Neural progenitor cell (in vitro differentiated cells): Measurements from ENCODE around the gene FIBCD1. TPM values are rescaled to one million over a fixed set of nuclear protein-coding genes. Genes with fewer than 3 reads are reported as not detected.

Experiments used
- DNase-seq: peaks from one replicate; pipeline ENCODE4 v3.0.0-alpha.2; 2016; ENCODE audit warnings: low spot score
- H2AFZ ChIP-seq: fragments of 200-600 bp; sonication (generic); replicated peaks from 2 replicates; pipeline ENCODE4 v1.6.1; 2016; ENCODE audit warnings: antibody characterized with exemption
- H3F3A ChIP-seq: fragments of 200-600 bp; sonication (generic); 2 replicates; pipeline ENCODE4 v1.6.1; 2016; ENCODE audit warnings: antibody characterized with exemption, low read depth
- H3K27ac ChIP-seq: fragments of 200-600 bp; sonication (generic); 2 replicates; pipeline ENCODE4 v1.5.1; 2016; ENCODE audit warnings: mild to moderate bottlenecking
- H3K27me3 ChIP-seq: fragments of 200-600 bp; sonication (generic); 2 replicates; pipeline ENCODE4 v1.6.1; 2016; ENCODE audit warnings: mild to moderate bottlenecking, moderate library complexity
- H3K36me3 ChIP-seq: fragments of 200-600 bp; sonication (generic); 2 replicates; pipeline ENCODE4 v1.5.1; 2016
- H3K4me1 ChIP-seq: fragments of 200-600 bp; sonication (generic); 2 replicates; pipeline ENCODE4 v1.6.1; 2016; ENCODE audit warnings: mixed run types
- H3K4me2 ChIP-seq: fragments of 200-600 bp; sonication (generic); 2 replicates; pipeline ENCODE4 v1.6.1; 2016
- H3K4me3 ChIP-seq: fragments of 200-600 bp; sonication (generic); 2 replicates; pipeline ENCODE4 v1.5.1; 2016
- H3K79me2 ChIP-seq: fragments of 200-600 bp; sonication (generic); 2 replicates; pipeline ENCODE4 v1.6.1; 2016; ENCODE audit warnings: low read depth
- H3K9ac ChIP-seq: fragments of 200-600 bp; sonication (generic); 2 replicates; pipeline ENCODE4 v1.6.1; 2016
- H3K9me3 ChIP-seq: fragments of 200-600 bp; sonication (generic); 2 replicates; pipeline ENCODE4 v1.5.1; 2016; ENCODE audit warnings: low read depth
- H4K20me1 ChIP-seq: fragments of 200-600 bp; sonication (generic); 2 replicates; pipeline ENCODE4 v1.6.1; 2016; ENCODE audit warnings: low read depth
- H3K27ac Mint-ChIP-seq: 3 replicates; pipeline ENCODE4 v1.8.0; 2021; ENCODE audit warnings: mixed read lengths
- H3K27me3 Mint-ChIP-seq: 2 replicates; pipeline ENCODE4 v1.8.0; 2022; ENCODE audit warnings: low read depth, mild to moderate bottlenecking, inconsistent platforms, moderate library complexity, mixed read lengths; ENCODE audit not compliant: insufficient read depth
- H3K36me3 Mint-ChIP-seq: 3 replicates; pipeline ENCODE4 v1.8.0; 2021; ENCODE audit warnings: mixed read lengths
- H3K4me1 Mint-ChIP-seq: 3 replicates; pipeline ENCODE4 v1.8.0; 2021; ENCODE audit warnings: mixed read lengths
- H3K4me3 Mint-ChIP-seq: 3 replicates; pipeline ENCODE4 v1.8.0; 2021; ENCODE audit warnings: mild to moderate bottlenecking, moderate library complexity, mixed read lengths
- H3K9me3 Mint-ChIP-seq: 3 replicates; pipeline ENCODE4 v1.8.0; 2020; ENCODE audit warnings: mixed read lengths
- CTCF ChIP-seq: fragments of 200-600 bp; sonication (generic); IDR thresholded peaks from 2 replicates; pipeline ENCODE4 v1.5.1; 2017; ENCODE audit warnings: antibody characterized with exemption, mild to moderate bottlenecking
- EZH2 ChIP-seq: fragments of 200-600 bp; sonication (generic); IDR thresholded peaks from 2 replicates; pipeline ENCODE4 v1.6.1; 2017; ENCODE audit warnings: antibody characterized with exemption, mild to moderate bottlenecking, moderate library complexity
- EZH2phosphoT487 ChIP-seq: fragments of 200-600 bp; sonication (generic); IDR thresholded peaks from 2 replicates; pipeline ENCODE4 v1.6.1; 2017; ENCODE audit warnings: antibody characterized with exemption
- total RNA-seq: library from RNA; depleted of rRNA; stranded (reverse); fragments of >200 nt; gene quantifications from 2 replicates; pipeline ENCODE4 v1.2.3, GENCODE V29; 2015; ENCODE audit warnings: low replicate concordance

Gene FIBCD1
- total RNA-seq, 1 donor from 2014 or later: 1.8 TPM

GRCh38 chr9:130902204-130903185, 36.6 kb downstream of the FIBCD1 start:
- TF ChIP-seq EZH2phosphoT487: no peak
- TF ChIP-seq CTCF: no peak
- TF ChIP-seq EZH2: no peak
- no peaks in the 10 kb centered on the region for H3K9me3 ChIP-seq
- Mint-ChIP-seq H3K4me1 (peaks cover 7% of the 10 kb centered on the region), H3K27me3 (peaks cover 5% of the 10 kb centered on the region), H3K36me3 (no peaks in the 10 kb centered on the region), H3K9me3 (no peaks in the 10 kb centered on the region), H3K4me3 (no peak overlapping the region), H3K27ac (no peak overlapping the region)
- no peaks in the 10 kb centered on the region for H4K20me1 ChIP-seq
- H3K27ac ChIP-seq: no peak overlapping the region
- H3K4me1 ChIP-seq: peaks cover 4% of the 10 kb centered on the region
- H3F3A ChIP-seq: peaks cover 3% of the 10 kb centered on the region
- no peak overlapping the region for H3K9ac ChIP-seq
- H3K4me2 ChIP-seq: no peak overlapping the region
- no peaks in the 10 kb centered on the region for H3K79me2 ChIP-seq
- H3K27me3 ChIP-seq: no peaks in the 10 kb centered on the region
- H3K4me3 ChIP-seq: no peak overlapping the region
- DNase-seq: no peak
- no peaks in the 10 kb centered on the region for H3K36me3 ChIP-seq
- no peak overlapping the region for H2AFZ ChIP-seq

GRCh38 chr9:130901498-130902203, 37.4 kb downstream of the FIBCD1 start:
- no peak overlapping the region for H3K27ac Mint-ChIP-seq
- peaks cover 4% of the 10 kb centered on the region for H3K4me1 ChIP-seq
- H3K4me3 Mint-ChIP-seq: no peak overlapping the region
- H3K27me3 Mint-ChIP-seq: peaks cover 5% of the 10 kb centered on the region
- no peaks in the 10 kb centered on the region for H3K27me3 ChIP-seq
- H3K9me3 Mint-ChIP-seq: no peaks in the 10 kb centered on the region
- no peaks in the 10 kb centered on the region for H3K36me3 ChIP-seq
- no peaks in the 10 kb centered on the region for H3K79me2 ChIP-seq
- H3K4me3 ChIP-seq: no peak overlapping the region
- DNase-seq: no peak
- peaks cover 3% of the 10 kb centered on the region for H3F3A ChIP-seq
- H3K4me1 Mint-ChIP-seq: peaks cover 2% of the 10 kb centered on the region
- H2AFZ ChIP-seq: no peak overlapping the region
- H4K20me1 ChIP-seq: no peaks in the 10 kb centered on the region
- TF ChIP-seq EZH2phosphoT487 (no peak), EZH2 (no peak), CTCF (no peak)
- H3K36me3 Mint-ChIP-seq: no peaks in the 10 kb centered on the region
- H3K9ac ChIP-seq: no peak overlapping the region
- no peaks in the 10 kb centered on the region for H3K9me3 ChIP-seq
- no peak overlapping the region for H3K27ac ChIP-seq
- no peak overlapping the region for H3K4me2 ChIP-seq

GRCh38 chr9:130900701-130901497, 38.1 kb downstream of the FIBCD1 start:
- Mint-ChIP-seq H3K36me3 (no peaks in the 10 kb centered on the region), H3K4me1 (peaks cover 2% of the 10 kb centered on the region), H3K27me3 (peaks cover 2% of the 10 kb centered on the region), H3K9me3 (no peaks in the 10 kb centered on the region), H3K27ac (no peak overlapping the region), H3K4me3 (no peak overlapping the region)
- Histone ChIP-seq H3K4me3 (no peak overlapping the region), H3K27ac (no peak overlapping the region), H2AFZ (no peak overlapping the region), H3K9me3 (no peaks in the 10 kb centered on the region), H4K20me1 (peaks cover 5% of the 10 kb centered on the region), H3K4me1 (no peaks in the 10 kb centered on the region), H3K4me2 (no peak overlapping the region), H3K36me3 (no peaks in the 10 kb centered on the region), H3K9ac (no peak overlapping the region), H3K79me2 (no peaks in the 10 kb centered on the region), H3F3A (no peaks in the 10 kb centered on the region), H3K27me3 (no peaks in the 10 kb centered on the region)
- no peak for DNase-seq
- TF ChIP-seq CTCF: no peak
- no peak for TF ChIP-seq EZH2
- TF ChIP-seq EZH2phosphoT487: no peak
